HG03565 (cell line): Measurements from ENCODE around the gene HDAC11.
"Not testable (repeated sequence)": the region's sequence is repeated elsewhere in the genome, so short reads cannot be mapped to it uniquely, and the experiment has no call there.

Experiments used
- ATAC-seq: cut with Tn5 transposase; IDR thresholded peaks from one replicate; pipeline ENCODE4 v1.9.1; 2021; ENCODE audit warnings: mild to moderate bottlenecking, moderate library complexity; ENCODE audit not compliant: unreplicated experiment

The HDAC11 gene

DNA sequence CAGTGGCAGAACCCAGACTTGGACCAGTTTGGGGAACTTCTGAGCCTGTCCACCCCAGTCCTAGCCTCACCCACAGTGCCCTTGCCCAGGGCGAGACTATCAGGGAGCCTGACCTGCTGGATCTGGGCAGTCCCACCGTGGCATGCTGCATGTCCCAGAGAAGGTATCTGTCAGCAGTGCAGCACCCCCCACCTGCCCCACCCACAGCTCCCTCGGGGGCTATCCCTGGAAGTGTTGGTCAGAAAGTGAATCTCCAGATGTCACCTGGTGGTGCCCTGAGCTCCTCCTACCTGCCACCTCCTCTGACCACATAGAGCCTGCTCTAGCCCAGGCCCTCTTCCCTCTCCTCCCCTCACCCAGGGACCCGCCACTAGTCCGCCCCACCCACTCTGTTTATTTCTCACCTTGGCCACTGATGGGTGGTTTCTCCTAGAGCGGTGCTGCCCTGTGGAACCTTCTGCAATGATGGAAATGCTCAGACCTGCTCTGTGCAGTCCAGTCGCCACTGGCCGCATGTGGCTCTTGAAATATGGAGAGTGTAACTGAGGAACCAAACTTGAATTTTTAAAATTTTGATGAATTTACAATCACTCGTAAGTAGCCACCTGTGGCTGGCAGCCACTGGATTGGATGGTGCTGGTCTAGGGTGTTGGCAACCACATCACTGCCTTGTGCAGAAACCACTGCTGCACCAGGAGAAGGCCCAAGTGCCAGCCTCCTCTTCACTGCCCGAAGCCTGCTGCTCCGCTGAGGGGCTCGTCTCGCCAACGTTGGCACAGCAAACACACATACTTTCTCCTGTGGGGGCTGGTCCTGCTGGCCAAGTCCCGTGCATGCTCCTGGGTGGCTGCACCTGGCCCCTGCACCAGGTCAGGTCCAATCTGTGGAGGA is 13.1 kb downstream of the HDAC11 start:
- ATAC-seq = no peak

DNA sequence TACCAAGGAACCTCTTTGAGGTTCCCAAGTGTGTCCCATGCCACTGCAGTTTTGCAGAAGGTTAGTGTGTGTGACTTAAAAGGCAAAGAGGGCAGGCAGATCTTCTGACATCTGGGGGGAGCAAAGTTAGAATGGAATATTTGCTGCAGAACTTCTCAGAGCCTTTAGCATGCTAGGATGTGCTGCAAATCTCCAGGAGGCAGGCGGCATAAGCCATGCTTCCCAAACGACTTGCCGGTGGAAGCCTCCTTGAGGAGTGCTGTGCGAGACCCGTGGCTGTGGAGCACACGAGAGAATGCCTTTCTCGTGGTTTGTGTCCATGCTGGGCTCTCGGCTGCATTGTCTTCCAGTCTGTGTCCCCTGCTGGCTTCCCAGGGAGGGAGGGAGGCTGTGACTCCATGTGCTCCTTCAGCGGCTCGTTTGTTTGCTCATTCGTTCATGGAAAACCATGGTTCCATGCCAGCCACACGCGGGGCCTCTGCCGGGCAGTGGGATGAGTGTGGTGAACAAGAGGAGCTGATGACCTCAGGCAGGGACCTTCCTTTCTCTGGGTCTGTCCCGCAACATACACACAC is 13.8 kb downstream of the HDAC11 start:
- no peak for ATAC-seq

DNA sequence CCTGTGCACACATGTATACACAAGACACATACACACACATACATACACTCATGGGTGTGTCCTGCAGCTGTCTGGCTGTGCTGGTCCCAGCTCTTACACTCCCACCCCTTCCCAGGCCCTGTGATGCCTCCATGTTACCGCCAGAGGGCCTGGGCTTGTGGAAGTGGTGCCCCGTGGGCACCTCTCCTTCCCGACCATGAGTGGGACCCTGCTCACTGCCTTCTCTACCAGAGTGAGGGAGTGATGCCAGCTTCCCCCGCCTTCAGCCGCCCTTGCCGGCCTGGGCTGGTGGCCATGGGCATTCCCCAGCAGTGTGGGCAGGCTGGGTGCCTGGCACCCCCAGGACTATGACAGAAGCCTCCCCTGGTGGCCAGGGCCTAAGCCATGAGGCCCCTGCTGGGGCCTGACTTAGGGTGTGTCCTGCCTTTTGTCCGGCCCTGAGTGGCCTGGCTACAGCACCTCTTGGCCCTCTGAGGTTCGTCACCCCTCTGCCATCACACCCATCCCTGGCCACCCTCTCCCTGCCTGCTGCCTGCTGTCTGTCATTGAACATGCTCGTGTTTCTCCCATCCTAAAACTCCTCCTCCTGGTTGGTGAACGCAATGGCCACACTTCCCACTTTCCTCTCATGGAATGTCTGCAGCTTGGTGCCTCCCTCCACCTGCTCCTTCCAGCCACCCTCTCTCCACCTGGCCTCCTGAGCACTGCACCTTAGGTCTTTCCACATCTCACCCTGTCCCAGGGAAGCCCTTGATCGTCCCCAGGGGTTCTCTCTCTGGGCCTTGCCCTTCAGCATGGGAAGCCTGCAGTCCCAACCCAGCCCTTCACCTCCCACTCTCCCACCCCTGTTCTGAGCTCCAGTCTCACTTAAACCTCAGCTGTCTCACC is 14.6 kb downstream of the HDAC11 start:
- no peak for ATAC-seq

DNA sequence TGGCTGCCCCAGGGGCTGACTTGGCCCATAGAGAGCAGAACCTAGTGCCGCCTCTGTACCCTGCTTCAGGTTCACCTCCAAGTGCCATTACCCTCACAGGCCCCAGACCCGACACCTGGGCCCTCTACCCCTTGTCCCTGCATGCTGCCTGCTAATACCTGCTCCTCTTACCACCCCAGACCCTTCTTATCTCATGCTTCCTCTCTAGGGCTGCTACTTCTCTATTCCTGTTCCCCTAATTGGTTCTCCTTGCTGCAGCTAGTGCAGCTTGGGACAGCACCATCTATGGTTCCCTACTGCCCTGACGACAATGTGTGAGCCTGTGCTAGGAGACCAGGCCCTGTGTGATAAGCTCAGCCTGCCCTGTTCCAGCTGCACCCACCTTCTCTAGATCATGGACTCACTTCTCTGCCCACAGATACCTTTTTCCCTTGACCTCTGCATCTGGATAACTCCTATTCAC is 15.3 kb downstream of the HDAC11 start:
- no peak for ATAC-seq

DNA sequence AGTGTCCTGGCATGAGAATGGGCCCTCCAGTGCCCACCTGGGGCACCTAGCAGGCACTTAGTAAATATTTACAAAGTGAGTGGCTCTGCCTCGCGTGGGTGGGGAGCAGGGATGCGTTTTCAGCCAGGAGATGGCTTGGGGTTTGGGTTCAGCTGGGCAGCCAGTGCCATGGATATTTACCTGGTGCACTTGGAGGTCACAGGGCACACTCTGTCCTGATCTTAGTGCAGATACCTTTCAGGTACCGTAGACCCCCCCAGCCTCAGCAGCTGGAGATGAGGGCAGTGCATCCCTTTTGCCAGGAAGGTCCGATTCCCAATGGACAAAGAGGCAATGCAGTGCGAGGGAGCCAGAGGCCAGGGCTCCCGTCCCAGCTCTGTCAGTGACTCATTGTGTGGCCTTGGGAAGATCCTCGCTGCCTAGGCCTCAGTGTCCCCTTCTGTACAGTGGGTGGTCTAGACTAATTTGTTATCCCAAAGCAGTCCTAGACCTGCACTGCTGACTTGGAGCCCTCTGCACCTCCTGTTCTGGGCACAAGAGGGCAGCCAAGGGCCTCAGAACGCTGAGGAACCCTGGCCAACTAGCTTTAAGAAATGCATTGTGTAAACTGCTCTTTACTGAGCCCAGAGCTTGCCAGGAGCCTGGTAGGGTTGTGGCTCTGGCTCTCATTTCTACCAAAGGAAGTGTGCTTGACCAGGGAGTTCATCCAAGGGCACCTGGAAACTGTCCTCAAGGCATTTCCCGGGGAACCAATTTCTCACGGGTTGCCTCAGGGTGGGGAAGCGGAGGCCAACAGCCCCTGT is 16.0 kb downstream of the HDAC11 start:
- no peak for ATAC-seq

DNA sequence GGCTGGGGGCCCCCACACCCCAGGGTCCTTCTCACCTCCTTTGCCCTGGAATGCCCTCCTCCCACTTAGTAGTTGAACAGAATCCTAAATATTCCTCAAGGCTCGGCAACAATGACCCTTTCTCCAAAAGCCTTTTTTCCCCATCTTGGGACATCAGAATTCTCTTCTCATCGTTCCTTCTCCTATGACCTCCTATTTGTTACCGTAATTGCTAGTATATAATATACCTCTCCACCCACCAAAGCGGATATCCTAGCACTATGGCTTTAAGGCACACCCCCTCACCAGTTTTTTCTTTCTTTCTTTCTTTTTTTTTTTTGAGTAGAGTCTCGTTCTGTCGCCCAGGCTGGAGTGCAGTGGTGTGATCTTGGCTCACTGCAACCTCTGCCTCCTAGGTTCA is 16.8 kb downstream of the HDAC11 start:
- no peak for ATAC-seq

DNA sequence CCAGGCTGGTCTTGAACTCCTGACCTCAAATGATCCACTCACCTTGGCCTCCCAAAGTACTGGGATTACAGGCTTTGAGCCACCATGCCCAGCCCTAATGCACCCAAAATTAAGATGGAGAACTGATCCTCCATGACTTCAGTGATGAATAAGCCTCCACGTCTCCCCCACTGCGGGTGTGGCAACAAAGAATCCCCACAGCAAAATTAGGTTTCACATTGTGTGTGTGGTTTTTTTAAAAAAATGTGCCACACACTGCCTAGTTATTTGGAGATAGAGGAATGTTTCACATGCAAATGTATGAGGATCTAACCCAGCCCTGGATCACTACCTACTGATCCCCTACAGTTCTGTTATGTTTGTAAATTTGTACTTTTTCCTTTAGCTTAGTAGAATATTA is 17.3 kb downstream of the HDAC11 start:
- no peak for ATAC-seq

DNA sequence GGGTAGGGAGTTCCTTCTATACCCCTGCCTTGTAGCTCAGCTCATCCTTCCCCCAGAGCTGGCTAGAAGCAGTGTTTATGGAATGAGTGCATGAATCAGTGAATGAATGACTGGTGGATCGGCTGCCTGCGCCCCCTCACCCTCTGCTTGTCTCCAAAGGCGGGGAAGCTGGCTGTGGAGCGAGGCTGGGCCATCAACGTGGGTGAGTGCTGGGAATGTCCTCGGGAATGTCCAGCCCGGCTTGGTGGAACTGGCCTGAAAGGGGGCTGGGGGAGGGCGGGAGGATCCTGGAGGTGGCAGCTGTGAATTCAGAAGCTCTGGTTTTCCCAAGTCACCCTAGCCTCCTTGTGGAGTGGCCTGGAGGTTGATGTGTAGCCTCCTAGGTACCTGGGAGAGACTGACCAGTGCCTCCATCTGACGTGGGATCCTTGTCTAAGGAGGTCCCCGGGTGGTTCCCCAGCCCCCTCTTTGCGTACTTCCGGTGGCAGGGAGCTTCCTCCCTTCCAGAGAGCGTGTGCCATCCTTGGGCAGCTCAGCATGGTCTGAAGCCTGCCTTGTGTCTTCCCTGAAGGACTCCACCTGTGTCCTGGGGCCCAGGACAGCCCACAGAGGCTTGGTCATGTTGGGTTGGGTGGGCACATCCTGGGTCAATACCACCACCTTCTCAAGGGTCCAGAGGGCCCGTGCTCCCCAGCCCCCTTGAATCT is 18.4 kb downstream of the HDAC11 start:
- ATAC-seq = no peak

DNA sequence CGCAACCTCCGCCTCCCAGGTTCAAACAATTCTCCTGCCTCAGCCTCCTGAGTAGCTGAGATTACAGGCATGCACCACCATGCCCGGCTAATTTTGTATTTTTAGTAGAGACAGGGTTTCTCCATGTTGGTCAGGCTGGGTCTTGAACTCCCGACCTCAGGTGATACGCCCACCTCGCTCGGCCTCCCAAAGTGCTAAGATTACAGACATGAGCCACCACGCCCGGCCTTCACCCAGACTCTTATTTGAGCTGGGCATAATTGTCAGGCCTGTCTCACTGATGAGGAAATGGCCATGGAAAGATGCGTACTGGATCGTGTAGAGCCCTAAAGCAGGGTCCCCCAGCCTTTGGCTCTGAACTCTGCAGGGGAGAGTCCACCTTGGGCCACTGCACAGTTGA is 19.1 kb downstream of the HDAC11 start:
- ATAC-seq = not testable (repeated sequence)

DNA sequence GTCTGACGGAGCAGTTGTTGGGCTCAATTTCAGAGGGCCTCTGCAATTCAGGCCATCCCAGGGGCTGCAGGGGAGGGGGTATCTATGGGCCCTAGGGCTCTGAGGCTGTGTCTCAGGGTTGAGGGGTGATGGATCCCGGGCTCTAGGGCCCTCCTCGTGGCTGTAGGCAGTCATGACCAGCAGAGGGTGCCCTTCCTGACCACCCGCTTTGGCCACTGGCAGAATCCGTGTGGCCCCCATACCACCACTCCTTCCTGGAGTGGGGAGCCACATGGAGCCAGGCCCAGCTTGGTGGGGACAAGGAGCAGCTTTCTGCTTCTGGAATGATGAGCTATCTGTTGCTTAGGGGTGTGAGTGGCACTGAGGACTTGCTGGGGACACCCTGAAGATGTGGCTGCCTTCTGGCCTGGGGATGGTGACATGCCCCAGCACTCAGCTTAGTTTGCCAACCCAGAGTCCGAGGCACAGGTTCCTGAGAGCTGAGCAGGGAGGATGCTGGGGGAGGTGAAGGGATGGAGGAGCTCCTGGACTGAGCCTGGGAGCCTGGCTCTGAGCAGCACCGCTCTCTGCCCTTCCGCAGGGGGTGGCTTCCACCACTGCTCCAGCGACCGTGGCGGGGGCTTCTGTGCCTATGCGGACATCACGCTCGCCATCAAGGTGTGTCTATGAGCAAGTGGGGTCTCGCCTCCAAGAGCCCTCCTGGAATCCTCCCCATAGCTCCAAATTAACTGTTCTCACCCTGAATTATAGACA is 20.2 kb downstream of the HDAC11 start:
- ATAC-seq = no peak

- no peak for ATAC-seq
These were observed 20.9 kb downstream of the HDAC11 start for GRCh38 chr3:13501056-13501455.

- ATAC-seq = no peak
These were observed 21.4 kb downstream of the HDAC11 start for GRCh38 chr3:13501521-13501920.

DNA sequence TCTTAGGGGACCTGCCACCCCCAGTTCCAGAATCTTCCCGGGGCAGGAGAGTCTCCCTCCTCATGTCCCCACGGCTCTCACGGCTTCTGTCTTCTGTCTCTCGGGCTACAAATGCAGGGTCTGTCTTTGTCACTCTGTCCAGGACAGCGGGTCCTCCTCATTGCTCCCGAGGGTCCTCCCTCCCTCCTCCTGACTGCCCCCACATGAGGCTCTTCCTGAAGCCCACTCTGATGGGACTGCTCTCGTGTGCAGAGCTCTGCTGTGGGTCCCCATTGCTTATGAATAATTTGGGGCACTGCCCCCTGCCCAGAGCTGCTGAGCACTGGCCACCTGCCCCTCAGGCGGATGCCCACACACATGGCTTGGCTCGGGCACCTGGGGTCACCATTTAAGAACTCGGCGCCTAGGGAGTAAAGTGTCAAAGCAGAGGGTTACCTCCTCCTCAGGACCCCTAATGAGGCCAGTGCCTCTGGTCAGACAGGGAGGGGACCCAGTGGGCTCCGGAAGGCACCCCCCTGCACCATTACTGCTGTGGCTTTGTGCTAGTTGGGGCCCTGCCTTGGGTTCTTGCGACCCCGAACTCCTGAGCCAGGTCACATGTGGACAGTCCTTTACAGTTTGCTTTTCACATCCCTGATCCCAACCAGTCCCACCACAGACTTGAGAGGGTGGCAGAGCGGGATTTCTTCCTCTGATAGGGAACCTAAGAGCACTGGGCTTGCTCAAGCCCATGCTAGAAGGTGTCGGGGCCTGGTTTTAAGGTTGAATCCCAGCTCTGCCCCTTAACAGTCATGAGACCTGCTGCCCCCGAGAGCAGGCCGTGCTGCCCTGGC is 22.1 kb downstream of the HDAC11 start:
- no peak for ATAC-seq

- no peak for ATAC-seq
These were observed 22.6 kb downstream of the HDAC11 start for GRCh38 chr3:13502791-13503060.

DNA sequence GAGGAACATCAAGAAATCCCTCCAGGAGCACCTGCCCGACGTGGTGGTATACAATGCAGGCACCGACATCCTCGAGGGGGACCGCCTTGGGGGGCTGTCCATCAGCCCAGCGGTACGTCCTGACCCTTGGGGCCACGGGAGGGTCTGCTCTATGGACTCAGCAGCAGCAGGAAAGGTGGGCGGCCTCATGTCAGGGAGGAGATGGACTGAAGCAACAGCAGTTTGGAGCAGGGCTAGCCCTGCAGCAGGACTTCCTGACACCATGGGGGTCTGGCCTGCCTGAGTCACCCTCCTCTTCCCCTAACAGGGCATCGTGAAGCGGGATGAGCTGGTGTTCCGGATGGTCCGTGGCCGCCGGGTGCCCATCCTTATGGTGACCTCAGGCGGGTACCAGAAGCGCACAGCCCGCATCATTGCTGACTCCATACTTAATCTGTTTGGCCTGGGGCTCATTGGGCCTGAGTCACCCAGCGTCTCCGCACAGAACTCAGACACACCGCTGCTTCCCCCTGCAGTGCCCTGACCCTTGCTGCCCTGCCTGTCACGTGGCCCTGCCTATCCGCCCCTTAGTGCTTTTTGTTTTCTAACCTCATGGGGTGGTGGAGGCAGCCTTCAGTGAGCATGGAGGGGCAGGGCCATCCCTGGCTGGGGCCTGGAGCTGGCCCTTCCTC is 24.2 kb downstream of the HDAC11 start:
- ATAC-seq = no peak

- ATAC-seq = no peak
These were observed 25.3 kb downstream of the HDAC11 start for GRCh38 chr3:13505147-13506130.

DNA sequence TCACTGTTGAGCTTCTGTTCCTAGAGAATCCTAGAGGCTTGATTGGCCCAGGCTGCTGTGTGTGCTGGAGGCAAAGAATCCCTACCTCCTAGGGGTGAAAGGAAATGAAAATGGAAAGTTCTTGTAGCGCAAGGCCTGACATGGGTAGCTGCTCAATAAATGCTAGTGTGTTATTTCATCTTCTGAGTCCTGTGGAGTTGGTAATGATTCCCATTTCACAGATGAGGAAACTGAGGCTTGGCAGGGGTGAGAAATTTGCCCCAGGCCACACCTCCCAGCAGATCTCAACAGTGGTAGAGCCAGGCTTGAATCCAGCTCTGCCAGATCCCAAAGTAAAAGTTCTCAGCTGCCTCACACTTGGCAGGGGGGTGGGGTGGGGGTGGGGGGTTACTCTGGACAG is 26.1 kb downstream of the HDAC11 start:
- no peak for ATAC-seq
